ENCODE results near the gene PTPRN2.
A peak's percentile ranks its signal among the peaks of the same experiment; 100 is the strongest.

Gene PTPRN2

GRCh38 chr7:157723205-157723604 lies 864.4 kb downstream of the PTPRN2 start:
- H2AK5ac ChIP-seq (ENCODE audit: low read depth, low read length), result peak overlapping the region; percentile 89
- no peaks in the 10 kb centered on the region for H3K9me3 ChIP-seq (replicated peaks in 1 of 2; ENCODE audit: control insufficient read depth in 2 of 2, insufficient read depth in 1 of 2, low read depth in 1 of 2, low read length in 2 of 2)
- H2BK15ac ChIP-seq (ENCODE audit: low read length), result peak overlapping the region; percentile 4
- no CpG with 5 or more reads among the region's 10 CpGs for WGBS, 2 donors (ENCODE audit: extremely low coverage in 2 of 2, insufficient read length in 2 of 2, insufficient replicate concordance in 1 of 2)
- H3K14ac ChIP-seq (ENCODE audit: low read length), result peak overlapping the region; percentile 90
- peak overlapping the region; percentile 43 for H4K91ac ChIP-seq (ENCODE audit: low read depth, low read length, poor library complexity)
- H2BK5ac ChIP-seq (ENCODE audit: low read length), result peak overlapping the region; percentile 3
- peak overlapping the region; percentile 76 for H3K4ac ChIP-seq (ENCODE audit: low read length)
- no peak overlapping the region for H2BK120ac ChIP-seq (ENCODE audit: low read depth, low read length)
- no peak overlapping the region for H4K8ac ChIP-seq (ENCODE audit: low read depth, low read length)
- no peak overlapping the region for H2AFZ ChIP-seq (ENCODE audit: low read length)
- peak overlapping the region; percentile 76 for H3K18ac ChIP-seq (ENCODE audit: low read length)
- H3K9ac ChIP-seq (ENCODE audit: low read depth, low read length, poor library complexity), result no peak overlapping the region
- H3K4me2 ChIP-seq (ENCODE audit: insufficient read depth, low read length, poor library complexity, severe bottlenecking), result no peak overlapping the region
- peaks cover 0 to 4% of the 10 kb centered on the region in 2 donors for H3K4me1 ChIP-seq (ENCODE audit: control insufficient read depth in 2 of 2, insufficient read depth in 1 of 2, low read depth in 1 of 2, low read length in 2 of 2)
- H3K27ac ChIP-seq (replicated peaks; ENCODE audit: low read length), result no peak overlapping the region
- peak overlapping the region; percentile 44 for H3K23ac ChIP-seq (ENCODE audit: low read depth, low read length, poor library complexity)
- H3K36me3 ChIP-seq (replicated peaks in 1 of 2; ENCODE audit: control insufficient read depth in 2 of 2, insufficient read depth in 2 of 2, low read length in 2 of 2), result no peaks in the 10 kb centered on the region
- H2BK12ac ChIP-seq (ENCODE audit: low read length), result peak overlapping the region; percentile 41
- no peak for DNase-seq (ENCODE audit: low spot score)
- H3K27me3 ChIP-seq (ENCODE audit: control insufficient read depth in 3 of 3, insufficient read depth in 3 of 3, low read depth in 1 of 3, low read length in 3 of 3), result peaks cover 0 to 10% (median 0%) of the 10 kb centered on the region in 3 experiments
- H3K79me1 ChIP-seq (ENCODE audit: low read depth, low read length), result peaks cover 1% of the 10 kb centered on the region
- H3K4me3 ChIP-seq (ENCODE audit: low read length in 2 of 2), result no peak overlapping the region

GRCh38 chr7:157722137-157723060 lies 865.2 kb downstream of the PTPRN2 start:
- H2BK15ac ChIP-seq (ENCODE audit: low read length), result peak overlapping the region; percentile 84
- H3K36me3 ChIP-seq (replicated peaks in 1 of 2; ENCODE audit: control insufficient read depth in 2 of 2, insufficient read depth in 2 of 2, low read length in 2 of 2), result no peaks in the 10 kb centered on the region
- H3K27me3 ChIP-seq (ENCODE audit: control insufficient read depth in 3 of 3, insufficient read depth in 3 of 3, low read depth in 1 of 3, low read length in 3 of 3), result peaks cover 0 to 10% (median 0%) of the 10 kb centered on the region in 3 experiments
- peak overlapping the region; percentile 3 for H2BK5ac ChIP-seq (ENCODE audit: low read length)
- no peak overlapping the region for H3K4me3 ChIP-seq (ENCODE audit: low read length in 2 of 2)
- no peak overlapping the region for H3K14ac ChIP-seq (ENCODE audit: low read length)
- no peak overlapping the region for H3K27ac ChIP-seq (replicated peaks; ENCODE audit: low read length)
- peaks cover 0 to 4% of the 10 kb centered on the region in 2 donors for H3K4me1 ChIP-seq (ENCODE audit: control insufficient read depth in 2 of 2, insufficient read depth in 1 of 2, low read depth in 1 of 2, low read length in 2 of 2)
- H3K4me2 ChIP-seq (ENCODE audit: insufficient read depth, low read length, poor library complexity, severe bottlenecking), result no peak overlapping the region
- H3K9ac ChIP-seq (ENCODE audit: low read depth, low read length, poor library complexity), result peak overlapping the region; percentile 56
- H2AK5ac ChIP-seq (ENCODE audit: low read depth, low read length), result peak overlapping the region; percentile 89
- H3K4ac ChIP-seq (ENCODE audit: low read length), result peak overlapping the region; percentile 0
- H3K9me3 ChIP-seq (replicated peaks in 1 of 2; ENCODE audit: control insufficient read depth in 2 of 2, insufficient read depth in 1 of 2, low read depth in 1 of 2, low read length in 2 of 2), result no peaks in the 10 kb centered on the region
- no peak overlapping the region for H2AFZ ChIP-seq (ENCODE audit: low read length)
- H3K23ac ChIP-seq (ENCODE audit: low read depth, low read length, poor library complexity), result peak overlapping the region; percentile 1
- H2BK120ac ChIP-seq (ENCODE audit: low read depth, low read length), result no peak overlapping the region
- H4K8ac ChIP-seq (ENCODE audit: low read depth, low read length), result peak overlapping the region; percentile 29
- peak overlapping the region; percentile 54 for H3K18ac ChIP-seq (ENCODE audit: low read length)
- WGBS, 2 donors (ENCODE audit: extremely low coverage in 2 of 2, insufficient read length in 2 of 2, insufficient replicate concordance in 1 of 2), result no CpG with 5 or more reads among the region's 32 CpGs
- peaks cover 1% of the 10 kb centered on the region for H3K79me1 ChIP-seq (ENCODE audit: low read depth, low read length)
- peak overlapping the region; percentile 53 for H2BK12ac ChIP-seq (ENCODE audit: low read length)
- no peak for DNase-seq (ENCODE audit: low spot score)
- H4K91ac ChIP-seq (ENCODE audit: low read depth, low read length, poor library complexity), result no peak overlapping the region

GRCh38 chr7:157721468-157722136 lies 866.0 kb downstream of the PTPRN2 start:
- H4K8ac ChIP-seq (ENCODE audit: low read depth, low read length), result peak overlapping the region; percentile 29
- H3K9ac ChIP-seq (ENCODE audit: low read depth, low read length, poor library complexity), result no peak overlapping the region
- H4K91ac ChIP-seq (ENCODE audit: low read depth, low read length, poor library complexity), result no peak overlapping the region
- H2BK120ac ChIP-seq (ENCODE audit: low read depth, low read length), result no peak overlapping the region
- H3K14ac ChIP-seq (ENCODE audit: low read length), result peak overlapping the region; percentile 75
- H3K23ac ChIP-seq (ENCODE audit: low read depth, low read length, poor library complexity), result peak overlapping the region; percentile 0
- H3K9me3 ChIP-seq (replicated peaks in 1 of 2; ENCODE audit: control insufficient read depth in 2 of 2, insufficient read depth in 1 of 2, low read depth in 1 of 2, low read length in 2 of 2), result no peaks in the 10 kb centered on the region
- peaks cover 0 to 10% (median 0%) of the 10 kb centered on the region in 3 experiments for H3K27me3 ChIP-seq (ENCODE audit: control insufficient read depth in 3 of 3, insufficient read depth in 3 of 3, low read depth in 1 of 3, low read length in 3 of 3)
- H2BK5ac ChIP-seq (ENCODE audit: low read length), result peak overlapping the region; percentile 3
- no peak for DNase-seq (ENCODE audit: low spot score)
- no peak overlapping the region for H3K27ac ChIP-seq (replicated peaks; ENCODE audit: low read length)
- no peak overlapping the region for H3K4me2 ChIP-seq (ENCODE audit: insufficient read depth, low read length, poor library complexity, severe bottlenecking)
- no peak overlapping the region for H2AFZ ChIP-seq (ENCODE audit: low read length)
- H3K18ac ChIP-seq (ENCODE audit: low read length), result peak overlapping the region; percentile 20
- H3K4ac ChIP-seq (ENCODE audit: low read length), result peak overlapping the region; percentile 85
- H3K36me3 ChIP-seq (replicated peaks in 1 of 2; ENCODE audit: control insufficient read depth in 2 of 2, insufficient read depth in 2 of 2, low read length in 2 of 2), result no peaks in the 10 kb centered on the region
- H3K4me1 ChIP-seq (ENCODE audit: control insufficient read depth in 2 of 2, insufficient read depth in 1 of 2, low read depth in 1 of 2, low read length in 2 of 2), result peaks cover 0 to 4% of the 10 kb centered on the region in 2 donors
- peaks cover 1% of the 10 kb centered on the region for H3K79me1 ChIP-seq (ENCODE audit: low read depth, low read length)
- peak overlapping the region; percentile 89 for H2AK5ac ChIP-seq (ENCODE audit: low read depth, low read length)
- no peak overlapping the region for H3K4me3 ChIP-seq (ENCODE audit: low read length in 2 of 2)
- no peak overlapping the region for H2BK15ac ChIP-seq (ENCODE audit: low read length)
- WGBS, 2 donors (ENCODE audit: extremely low coverage in 2 of 2, insufficient read length in 2 of 2, insufficient replicate concordance in 1 of 2), result no CpG with 5 or more reads among the region's 26 CpGs
- peak overlapping the region; percentile 88 for H2BK12ac ChIP-seq (ENCODE audit: low read length)
